Activated CD4-positive, alpha-beta T cell treated with anti-CD3 and anti-CD28 coated beads, Interleukin-2, amount 50 U/mL, for 1 hour (primary cell): ENCODE results near the gene CCDC192.
"Not testable (repeated sequence)": the region's sequence is repeated elsewhere in the genome, so short reads cannot be mapped to it uniquely, and the experiment has no call there.

Experiments used
- DNase-seq: peaks from one replicate; pipeline ENCODE4 v3.0.0-alpha.2; 2020

Gene CCDC192

GRCh38 chr5:127700237-127700766 is 2.9 kb upstream of the CCDC192 start:
- no peak for DNase-seq

- DNase-seq = no peak
These were observed 757 bp upstream of the CCDC192 start for GRCh38 chr5:127702434-127702833.

- DNase-seq = no peak
These were observed 2.1 kb downstream of the CCDC192 start for GRCh38 chr5:127705120-127705892.

GRCh38 chr5:127706691-127707090 is 3.5 kb downstream of the CCDC192 start:
- no peak for DNase-seq

DNA sequence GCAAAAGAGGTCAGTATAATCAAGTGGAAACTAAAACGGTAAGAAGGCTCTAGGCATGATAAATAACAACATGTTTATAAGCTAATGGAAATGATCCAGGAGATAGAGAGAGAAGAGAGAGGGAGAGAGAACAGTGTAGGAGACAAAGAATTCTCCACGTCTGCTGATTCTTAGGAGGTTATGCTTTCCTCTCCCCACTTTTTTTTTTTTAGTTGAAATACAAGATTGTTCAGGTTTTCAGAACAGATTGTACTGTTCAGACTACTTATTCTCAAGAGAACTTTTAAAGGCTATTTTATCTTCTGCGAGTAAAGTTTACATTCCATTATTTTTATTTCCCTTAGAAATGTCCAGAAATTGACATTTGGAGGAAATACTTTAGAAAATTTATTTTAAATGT is 4.0 kb downstream of the CCDC192 start:
- no peak for DNase-seq

GRCh38 chr5:127713083-127713482 is 9.9 kb downstream of the CCDC192 start:
- not testable (repeated sequence) for DNase-seq

- no peak for DNase-seq
These were observed 15.0 kb downstream of the CCDC192 start for GRCh38 chr5:127718181-127718580.

- no peak for DNase-seq
These were observed 20.4 kb downstream of the CCDC192 start for GRCh38 chr5:127723571-127723970.

DNA sequence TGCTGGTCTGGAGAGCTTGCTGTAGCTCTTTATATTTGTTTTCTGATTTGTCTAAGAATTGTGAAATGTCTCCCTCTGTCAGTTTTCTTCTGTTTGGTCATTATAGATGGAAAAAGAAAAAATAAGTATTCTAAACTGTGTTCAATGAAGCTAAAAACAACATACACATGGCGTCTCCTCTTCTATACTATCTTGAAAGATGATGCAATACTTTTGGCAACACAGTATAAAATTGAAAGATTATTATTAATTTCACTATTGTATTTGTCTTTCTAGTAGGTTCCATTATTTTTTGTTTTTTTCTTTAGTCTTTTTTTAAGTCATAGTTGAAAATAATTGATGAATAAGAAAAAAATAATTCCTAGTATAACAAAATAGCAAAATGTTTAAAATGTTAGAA is 22.5 kb downstream of the CCDC192 start:
- no peak for DNase-seq

DNA sequence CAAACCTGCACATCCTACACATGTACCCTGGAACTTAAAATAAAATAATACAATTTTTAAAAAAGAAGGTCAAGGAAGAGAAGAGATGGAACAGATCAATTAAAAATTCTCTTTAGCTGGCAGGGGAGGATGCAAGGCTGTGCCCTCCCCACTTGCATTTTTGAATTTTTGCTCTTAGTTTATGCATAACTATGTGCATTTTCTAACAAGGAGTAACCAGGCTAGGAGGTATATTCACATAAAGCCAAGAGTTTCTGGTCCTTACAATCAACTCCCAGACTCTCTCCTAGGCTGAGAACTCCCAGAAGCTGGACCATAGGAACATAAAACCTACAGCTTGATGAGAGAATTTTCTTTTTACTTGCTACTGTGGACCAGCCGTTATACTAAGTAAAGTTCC is 29.8 kb downstream of the CCDC192 start:
- DNase-seq = no peak

- DNase-seq = not testable (repeated sequence)
These were observed 36.2 kb downstream of the CCDC192 start for GRCh38 chr5:127739348-127739747.

DNA sequence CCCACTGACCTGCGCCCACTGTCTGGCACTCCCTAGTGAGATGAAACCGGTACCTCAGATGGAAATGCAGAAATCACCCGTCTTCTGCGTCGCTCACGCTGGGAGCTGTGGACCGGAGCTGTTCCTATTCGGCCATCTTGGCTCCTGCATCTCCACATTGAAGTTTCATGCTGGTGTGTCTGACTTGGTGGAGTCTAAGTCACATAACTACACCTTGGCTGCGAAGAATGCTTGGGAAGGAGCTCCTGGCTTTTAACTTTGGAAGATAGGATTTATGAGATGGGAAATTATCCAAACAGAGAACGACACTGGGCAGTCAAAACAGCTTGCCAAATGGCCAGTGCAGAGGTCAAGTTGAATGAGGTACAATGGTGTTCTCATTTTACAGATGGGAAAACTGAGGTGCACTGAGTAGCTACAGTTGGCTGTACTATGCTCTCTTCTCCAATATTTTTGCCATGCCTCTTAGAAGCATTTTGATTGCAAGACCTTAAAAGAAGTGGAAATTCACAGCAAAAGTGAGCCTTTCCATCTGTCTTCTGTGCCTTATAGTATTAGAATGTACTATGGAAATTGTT is 36.7 kb downstream of the CCDC192 start:
- DNase-seq = no peak

DNA sequence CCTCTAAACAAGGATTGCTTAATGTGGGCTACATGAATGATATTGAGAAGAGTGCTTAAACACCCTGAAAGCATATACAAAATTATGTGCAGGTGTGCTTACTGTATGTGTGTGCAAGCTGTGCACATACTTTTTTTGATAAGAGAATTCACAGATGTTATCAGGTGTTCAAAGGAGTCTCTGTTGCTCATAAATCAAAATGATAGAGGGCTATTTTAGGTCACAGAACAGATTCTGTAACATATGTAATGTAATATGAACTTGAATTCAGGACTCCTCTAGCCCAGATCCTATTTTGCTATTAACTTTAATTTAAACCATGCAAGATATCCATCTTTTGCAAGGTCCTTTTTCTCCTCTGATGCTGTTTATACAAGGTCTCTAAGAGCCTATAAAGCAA is 38.2 kb downstream of the CCDC192 start:
- no peak for DNase-seq

DNA sequence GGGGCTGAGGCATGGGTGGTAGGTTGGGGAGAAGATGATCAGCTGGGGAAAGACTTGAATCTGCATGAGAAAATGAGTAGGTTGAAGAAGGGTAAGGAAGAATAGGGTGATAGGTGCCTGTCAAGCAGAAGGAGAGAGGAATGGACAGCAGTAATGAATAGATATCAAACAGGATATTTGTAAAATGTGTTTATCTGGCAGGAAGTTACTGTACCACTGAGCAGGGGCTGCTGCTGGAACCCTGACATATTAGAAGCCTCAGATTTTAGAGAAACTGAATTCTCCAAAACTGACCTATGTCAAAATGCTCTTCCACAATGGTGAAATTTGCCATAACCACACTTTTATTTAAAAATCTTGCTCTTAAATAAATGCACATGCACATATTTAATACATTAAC is 41.0 kb downstream of the CCDC192 start:
- no peak for DNase-seq

DNA sequence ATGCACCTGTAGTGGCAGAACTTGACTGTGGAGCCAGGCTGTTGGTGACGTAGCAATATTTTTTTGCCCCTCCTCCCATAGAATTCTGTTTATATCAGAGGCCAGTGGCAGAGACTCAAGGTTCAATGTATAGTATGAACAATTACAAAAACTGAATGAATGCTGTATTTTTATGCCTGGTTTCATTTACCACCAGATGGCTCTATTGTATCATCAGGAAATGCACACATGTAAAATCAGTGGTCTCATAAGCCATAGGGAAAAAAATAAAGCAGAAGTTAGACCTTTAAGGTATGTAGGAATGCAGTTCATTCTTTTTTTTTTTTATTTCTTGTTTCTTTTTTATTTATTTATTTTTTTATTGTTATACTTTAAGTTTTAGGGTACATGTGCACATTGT is 43.6 kb downstream of the CCDC192 start:
- DNase-seq = no peak

GRCh38 chr5:127752503-127753265 is 49.5 kb downstream of the CCDC192 start:
- not testable (repeated sequence) for DNase-seq

DNA sequence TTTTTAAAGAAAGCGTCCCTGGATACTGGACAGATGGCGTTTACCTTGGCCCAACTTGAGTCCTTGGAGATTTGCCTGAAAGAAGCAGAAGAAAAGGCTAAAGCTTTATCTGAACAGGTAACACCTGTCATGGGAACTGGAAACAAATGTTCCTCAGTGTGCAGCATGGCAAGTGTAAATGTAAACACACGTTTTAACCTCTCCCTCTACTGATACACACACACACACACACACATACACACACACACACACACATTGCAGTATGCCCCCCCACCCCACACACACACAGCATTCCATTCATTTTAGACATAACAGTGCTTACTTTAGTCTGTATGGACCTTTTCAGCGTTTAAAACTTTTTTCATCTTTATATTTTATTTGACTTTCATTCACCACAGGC is 51.1 kb downstream of the CCDC192 start:
- DNase-seq = no peak

- no peak for DNase-seq
These were observed 51.5 kb downstream of the CCDC192 start for GRCh38 chr5:127754706-127755105.

GRCh38 chr5:127757576-127757975 is 54.4 kb downstream of the CCDC192 start:
- no peak for DNase-seq

- DNase-seq = no peak
These were observed 55.6 kb downstream of the CCDC192 start for GRCh38 chr5:127758766-127759283.

- DNase-seq = no peak
These were observed 58.7 kb downstream of the CCDC192 start for GRCh38 chr5:127761869-127762268.

DNA sequence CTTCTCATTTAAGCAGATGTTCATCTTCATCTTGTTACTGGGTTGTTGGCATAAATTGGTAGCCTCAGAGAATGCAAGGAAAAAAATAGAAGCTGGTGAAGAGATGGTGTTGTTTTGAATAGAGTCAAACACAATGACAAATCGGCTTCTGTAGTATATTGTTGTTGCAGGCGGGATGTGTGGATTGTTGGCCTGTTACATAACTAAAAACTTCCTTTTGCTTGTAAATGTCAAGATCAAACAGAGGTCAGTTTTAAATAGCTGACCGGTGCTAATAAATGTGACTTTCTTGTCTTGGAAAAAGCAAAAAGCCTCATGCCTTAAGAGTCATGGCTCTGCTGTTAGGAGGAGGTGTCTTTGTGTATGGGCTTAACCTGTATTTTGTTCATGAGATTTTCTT is 59.2 kb downstream of the CCDC192 start:
- DNase-seq = no peak

- no peak for DNase-seq
These were observed 63.6 kb downstream of the CCDC192 start for GRCh38 chr5:127766676-127767335.
